ENCODE measurements around the gene UBXN11. TPM values are rescaled to one million over a fixed set of nuclear protein-coding genes. Genes with fewer than 3 reads are reported as not detected.
"Not testable (repeated sequence)": the region's sequence is repeated elsewhere in the genome, so short reads cannot be mapped to it uniquely, and the experiment has no call there.

The UBXN11 gene
- total RNA-seq, 2 experiments from 2014 or later = 34.4 to 40.9 TPM

GRCh38 chr1:26333312-26333711, 26.9 kb upstream of the UBXN11 start:
- ATAC-seq; H3K9me3 Mint-ChIP-seq (ENCODE audit: insufficient read depth): not testable (repeated sequence)
- CTCF ChIA-PET = interaction anchor here (1.2 to 4.4 kb wide), 3 partner anchors 11 to 59 kb away, joined by 3 to 20 read pairs (median 8); no protein-coding TSS in a partner anchor

GRCh38 chr1:26330276-26330675, 23.8 kb upstream of the UBXN11 start:
- ChIA-PET CTCF (interaction anchor here (0.9 to 4.4 kb wide), 5 partner anchors 8 to 87 kb away, joined by 4 to 20 read pairs (median 9); no protein-coding TSS in a partner anchor), POLR2A (no interaction called here)
- no peaks in the 10 kb centered on the region for H3K9me3 Mint-ChIP-seq (ENCODE audit: insufficient read depth)
- DNase-seq = no peak
- peaks cover 6% of the 10 kb centered on the region for H3K4me1 Mint-ChIP-seq (ENCODE audit: low read depth)
- H3K36me3 Mint-ChIP-seq (ENCODE audit: low read depth) = peaks cover 14% of the 10 kb centered on the region
- ATAC-seq = no peak
- H3K27me3 Mint-ChIP-seq (ENCODE audit: low read depth) = no peaks in the 10 kb centered on the region
- H3K4me3 Mint-ChIP-seq = no peak overlapping the region
- no peak overlapping the region for H3K27ac Mint-ChIP-seq

More at GRCh38 chr1:26333312-26333711, 26.9 kb upstream of the UBXN11 start:
- H3K27me3 Mint-ChIP-seq (ENCODE audit: low read depth); H3K36me3 Mint-ChIP-seq (ENCODE audit: low read depth); H3K4me3 Mint-ChIP-seq; DNase-seq; H3K27ac Mint-ChIP-seq; POLR2A ChIA-PET: not testable (repeated sequence)
- peaks cover 23% of the 10 kb centered on the region for H3K4me1 Mint-ChIP-seq (ENCODE audit: low read depth)

GRCh38 chr1:26329380-26329779, 22.9 kb upstream of the UBXN11 start:
- CTCF ChIA-PET = interaction anchor here (0.6 to 4.4 kb wide), 4 partner anchors 8 to 130 kb away, joined by 4 to 20 read pairs (median 8); no protein-coding TSS in a partner anchor
- H3K4me1 Mint-ChIP-seq (ENCODE audit: low read depth); H3K9me3 Mint-ChIP-seq (ENCODE audit: insufficient read depth); ATAC-seq; POLR2A ChIA-PET; DNase-seq; H3K27me3 Mint-ChIP-seq (ENCODE audit: low read depth); H3K27ac Mint-ChIP-seq; H3K4me3 Mint-ChIP-seq: not testable (repeated sequence)
- peaks cover 19% of the 10 kb centered on the region for H3K36me3 Mint-ChIP-seq (ENCODE audit: low read depth)

- DNase-seq (no peak), ATAC-seq (no peak)
- H3K4me1 Mint-ChIP-seq (ENCODE audit: low read depth) = peaks cover 5% of the 10 kb centered on the region
- H3K27ac Mint-ChIP-seq = no peak overlapping the region
- H3K9me3 Mint-ChIP-seq (ENCODE audit: insufficient read depth) = no peaks in the 10 kb centered on the region
- peaks cover 27% of the 10 kb centered on the region for H3K36me3 Mint-ChIP-seq (ENCODE audit: low read depth)
- H3K4me3 Mint-ChIP-seq = no peak overlapping the region
- ChIA-PET POLR2A (interaction anchor here (1.4 to 2.2 kb wide), 2 partner anchors 32 to 40 kb away, joined by 3 to 7 read pairs; no protein-coding TSS in a partner anchor), CTCF (interaction anchor here (0.6 to 3.9 kb wide), 3 partner anchors 44 to 129 kb away, joined by 3 to 15 read pairs (median 4); no protein-coding TSS in a partner anchor)
- no peaks in the 10 kb centered on the region for H3K27me3 Mint-ChIP-seq (ENCODE audit: low read depth)
Observed at GRCh38 chr1:26328597-26328996, 22.2 kb upstream of the UBXN11 start.

GRCh38 chr1:26327956-26328362, 21.5 kb upstream of the UBXN11 start:
- H3K27ac Mint-ChIP-seq = peak overlapping the region; percentile 20
- no peaks in the 10 kb centered on the region for H3K27me3 Mint-ChIP-seq (ENCODE audit: low read depth)
- DNase-seq (no peak), ATAC-seq (no peak)
- ChIA-PET POLR2A (interaction anchor here (1.4 to 2.2 kb wide), 2 partner anchors 32 to 39 kb away, joined by 3 to 7 read pairs; no protein-coding TSS in a partner anchor), CTCF (interaction anchor here (0.8 to 3.9 kb wide), 4 partner anchors 11 to 89 kb away, joined by 3 to 15 read pairs (median 3); no protein-coding TSS in a partner anchor)
- H3K9me3 Mint-ChIP-seq (ENCODE audit: insufficient read depth) = no peaks in the 10 kb centered on the region
- peaks cover 34% of the 10 kb centered on the region for H3K36me3 Mint-ChIP-seq (ENCODE audit: low read depth)
- peaks cover 11% of the 10 kb centered on the region for H3K4me1 Mint-ChIP-seq (ENCODE audit: low read depth)
- H3K4me3 Mint-ChIP-seq = no peak overlapping the region

GRCh38 chr1:26324550-26324949, 18.1 kb upstream of the UBXN11 start:
- no peaks in the 10 kb centered on the region for H3K27me3 Mint-ChIP-seq (ENCODE audit: low read depth)
- H3K9me3 Mint-ChIP-seq (ENCODE audit: insufficient read depth) = no peaks in the 10 kb centered on the region
- H3K4me1 Mint-ChIP-seq (ENCODE audit: low read depth) = peaks cover 38% of the 10 kb centered on the region
- CTCF ChIA-PET = interaction anchor here (3.9 kb wide), 1 partner anchor 40 kb away, joined by 15 read pairs; no protein-coding TSS in a partner anchor
- H3K4me3 Mint-ChIP-seq = no peak overlapping the region
- POLR2A ChIA-PET = interaction anchor here (1.7 kb wide), 1 partner anchor 50 kb away, joined by 4 read pairs; no protein-coding TSS in a partner anchor
- no peak overlapping the region for H3K27ac Mint-ChIP-seq
- no peak for DNase-seq
- no peak for ATAC-seq
- peaks cover 58% of the 10 kb centered on the region for H3K36me3 Mint-ChIP-seq (ENCODE audit: low read depth)

- Mint-ChIP-seq H3K4me3 (no peak overlapping the region), H3K9me3 (ENCODE audit: insufficient read depth) (no peaks in the 10 kb centered on the region), H3K27ac (peak overlapping the region; percentile 48), H3K27me3 (ENCODE audit: low read depth) (no peaks in the 10 kb centered on the region), H3K4me1 (ENCODE audit: low read depth) (peaks cover 38% of the 10 kb centered on the region), H3K36me3 (ENCODE audit: low read depth) (peaks cover 69% of the 10 kb centered on the region)
- ChIA-PET CTCF (interaction anchor here (0.9 to 11.5 kb wide), 8 partner anchors 35 to 94 kb away, joined by 3 to 591 read pairs (median 16); partner anchors contain the start of gene SH3BGRL3), POLR2A (interaction anchor here (10.8 kb wide), 1 partner anchor 40 kb away, joined by 409 read pairs; the partner anchor contains the start of gene SH3BGRL3)
- DNase-seq (no peak), ATAC-seq (no peak)
Observed at GRCh38 chr1:26323382-26323781, 16.9 kb upstream of the UBXN11 start.

- Mint-ChIP-seq H3K4me1 (ENCODE audit: low read depth) (peaks cover 44% of the 10 kb centered on the region), H3K4me3 (no peak overlapping the region), H3K9me3 (ENCODE audit: insufficient read depth) (no peaks in the 10 kb centered on the region), H3K27ac (peak overlapping the region; percentile 48), H3K36me3 (ENCODE audit: low read depth) (peaks cover 78% of the 10 kb centered on the region), H3K27me3 (ENCODE audit: low read depth) (no peaks in the 10 kb centered on the region)
- DNase-seq (no peak), ATAC-seq (no peak)
- ChIA-PET CTCF (interaction anchor here (0.6 to 11.5 kb wide), 40 partner anchors 9 to 199 kb away, joined by 3 to 591 read pairs (median 4); partner anchors contain the start of genes CEP85, SH3BGRL3, UBXN11 and ZNF593), POLR2A (interaction anchor here (0.7 to 10.8 kb wide), 4 partner anchors 14 to 53 kb away, joined by 3 to 409 read pairs (median 3); partner anchors contain the start of gene SH3BGRL3)
Observed at GRCh38 chr1:26322042-26322331, 15.6 kb upstream of the UBXN11 start.

GRCh38 chr1:26321315-26322041, 15.0 kb upstream of the UBXN11 start:
- DNase-seq (peak; percentile 97), ATAC-seq (peak; percentile 76)
- POLR2A ChIA-PET = interaction anchor here (0.9 to 10.8 kb wide), 4 partner anchors 14 to 54 kb away, joined by 3 to 409 read pairs (median 27); partner anchors contain the start of genes SH3BGRL3 and UBXN11
- peak overlapping the region; percentile 94 for H3K27ac Mint-ChIP-seq
- no peaks in the 10 kb centered on the region for H3K27me3 Mint-ChIP-seq (ENCODE audit: low read depth)
- H3K9me3 Mint-ChIP-seq (ENCODE audit: insufficient read depth) = no peaks in the 10 kb centered on the region
- CTCF ChIA-PET = interaction anchor here (0.6 to 11.5 kb wide), 43 partner anchors 10 to 198 kb away, joined by 3 to 591 read pairs (median 4); partner anchors contain the start of genes CEP85, SH3BGRL3, UBXN11 and ZNF593
- H3K4me1 Mint-ChIP-seq (ENCODE audit: low read depth) = peaks cover 49% of the 10 kb centered on the region
- H3K4me3 Mint-ChIP-seq = peak overlapping the region; percentile 84
- H3K36me3 Mint-ChIP-seq (ENCODE audit: low read depth) = peaks cover 74% of the 10 kb centered on the region

GRCh38 chr1:26320896-26321295, 14.5 kb upstream of the UBXN11 start:
- POLR2A ChIA-PET = interaction anchor here (1.2 to 10.8 kb wide), 3 partner anchors 13 to 38 kb away, joined by 3 to 409 read pairs (median 51); partner anchors contain the start of genes SH3BGRL3 and UBXN11
- DNase-seq (no peak), ATAC-seq (peak; percentile 6)
- Mint-ChIP-seq H3K4me3 (peak overlapping the region; percentile 84), H3K4me1 (ENCODE audit: low read depth) (peaks cover 54% of the 10 kb centered on the region), H3K27me3 (ENCODE audit: low read depth) (no peaks in the 10 kb centered on the region), H3K36me3 (ENCODE audit: low read depth) (peaks cover 73% of the 10 kb centered on the region), H3K27ac (peak overlapping the region; percentile 94), H3K9me3 (ENCODE audit: insufficient read depth) (no peaks in the 10 kb centered on the region)
- CTCF ChIA-PET = interaction anchor here (0.6 to 11.5 kb wide), 25 partner anchors 9 to 198 kb away, joined by 3 to 591 read pairs (median 5); partner anchors contain the start of genes CEP85, SH3BGRL3, UBXN11 and ZNF593

- no peak for ATAC-seq
Observed at GRCh38 chr1:26318338-26319064, 12.1 kb upstream of the UBXN11 start.

More at GRCh38 chr1:26318338-26319064, 12.1 kb upstream of the UBXN11 start:
- Mint-ChIP-seq H3K36me3 (ENCODE audit: low read depth) (peaks cover 54% of the 10 kb centered on the region), H3K4me3 (peak overlapping the region; percentile 84), H3K27ac (peak overlapping the region; percentile 78), H3K27me3 (ENCODE audit: low read depth) (no peaks in the 10 kb centered on the region), H3K4me1 (ENCODE audit: low read depth) (peaks cover 72% of the 10 kb centered on the region), H3K9me3 (ENCODE audit: insufficient read depth) (no peaks in the 10 kb centered on the region)
- peak; percentile 44 for DNase-seq
- CTCF ChIA-PET = interaction anchor here (0.6 to 11.5 kb wide), 22 partner anchors 10 to 192 kb away, joined by 3 to 591 read pairs (median 4); partner anchors contain the start of genes CEP85, DHDDS, SH3BGRL3 and UBXN11
- POLR2A ChIA-PET = interaction anchor here (0.7 to 10.8 kb wide), 9 partner anchors 8 to 98 kb away, joined by 3 to 409 read pairs (median 6); partner anchors contain the start of genes CEP85, SH3BGRL3 and UBXN11

Measured in activated CD8-positive, alpha-beta T cell treated with anti-CD3 and anti-CD28 coated beads, Interleukin-2, amount 10 ng/mL, durations not matched to agents 7 days and 5 days (primary cell).